ENCODE results near the gene ADPRHL1.

Gene ADPRHL1

GRCh38 chr13:113425941-113426590 is 27.2 kb downstream of the ADPRHL1 start:
- ChIA-PET POLR2A (ENCODE audit: low non-redundant PET) (no interaction called here), CTCF (no interaction called here)
- TF ChIP-seq, protein P1, sequence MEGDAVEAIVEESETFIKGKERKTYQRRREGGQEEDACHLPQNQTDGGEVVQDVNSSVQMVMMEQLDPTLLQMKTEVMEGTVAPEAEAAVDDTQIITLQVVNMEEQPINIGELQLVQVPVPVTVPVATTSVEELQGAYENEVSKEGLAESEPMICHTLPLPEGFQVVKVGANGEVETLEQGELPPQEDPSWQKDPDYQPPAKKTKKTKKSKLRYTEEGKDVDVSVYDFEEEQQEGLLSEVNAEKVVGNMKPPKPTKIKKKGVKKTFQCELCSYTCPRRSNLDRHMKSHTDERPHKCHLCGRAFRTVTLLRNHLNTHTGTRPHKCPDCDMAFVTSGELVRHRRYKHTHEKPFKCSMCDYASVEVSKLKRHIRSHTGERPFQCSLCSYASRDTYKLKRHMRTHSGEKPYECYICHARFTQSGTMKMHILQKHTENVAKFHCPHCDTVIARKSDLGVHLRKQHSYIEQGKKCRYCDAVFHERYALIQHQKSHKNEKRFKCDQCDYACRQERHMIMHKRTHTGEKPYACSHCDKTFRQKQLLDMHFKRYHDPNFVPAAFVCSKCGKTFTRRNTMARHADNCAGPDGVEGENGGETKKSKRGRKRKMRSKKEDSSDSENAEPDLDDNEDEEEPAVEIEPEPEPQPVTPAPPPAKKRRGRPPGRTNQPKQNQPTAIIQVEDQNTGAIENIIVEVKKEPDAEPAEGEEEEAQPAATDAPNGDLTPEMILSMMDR (conservative IDR thresholded peaks at IDR 0.05; ENCODE audit: low read depth), result no peak
- no peak for DNase-seq (ENCODE audit: low spot score)
- no peak overlapping the region for H3K27ac ChIP-seq

- ChIA-PET POLR2A (ENCODE audit: low non-redundant PET) (no interaction called here), CTCF (no interaction called here)
- TF ChIP-seq, protein P1 (conservative IDR thresholded peaks at IDR 0.05; ENCODE audit: low read depth), result no peak
- H3K27ac ChIP-seq, result no peak overlapping the region
- DNase-seq (ENCODE audit: low spot score), result no peak
These were observed 29.6 kb downstream of the ADPRHL1 start for GRCh38 chr13:113423520-113424163.

GRCh38 chr13:113422807-113423519 is 30.3 kb downstream of the ADPRHL1 start:
- ChIA-PET CTCF (no interaction called here), POLR2A (ENCODE audit: low non-redundant PET) (no interaction called here)
- no peak for DNase-seq (ENCODE audit: low spot score)
- TF ChIP-seq, protein P1 (conservative IDR thresholded peaks at IDR 0.05; ENCODE audit: low read depth), result no peak
- no peak overlapping the region for H3K27ac ChIP-seq

- no peak overlapping the region for H3K27ac ChIP-seq
- ChIA-PET POLR2A (ENCODE audit: low non-redundant PET) (no interaction called here), CTCF (no interaction called here)
- TF ChIP-seq, protein P1 (conservative IDR thresholded peaks at IDR 0.05; ENCODE audit: low read depth), result no peak
- DNase-seq (ENCODE audit: low spot score), result no peak
These were observed 31.5 kb downstream of the ADPRHL1 start for GRCh38 chr13:113421673-113422270.

DNA sequence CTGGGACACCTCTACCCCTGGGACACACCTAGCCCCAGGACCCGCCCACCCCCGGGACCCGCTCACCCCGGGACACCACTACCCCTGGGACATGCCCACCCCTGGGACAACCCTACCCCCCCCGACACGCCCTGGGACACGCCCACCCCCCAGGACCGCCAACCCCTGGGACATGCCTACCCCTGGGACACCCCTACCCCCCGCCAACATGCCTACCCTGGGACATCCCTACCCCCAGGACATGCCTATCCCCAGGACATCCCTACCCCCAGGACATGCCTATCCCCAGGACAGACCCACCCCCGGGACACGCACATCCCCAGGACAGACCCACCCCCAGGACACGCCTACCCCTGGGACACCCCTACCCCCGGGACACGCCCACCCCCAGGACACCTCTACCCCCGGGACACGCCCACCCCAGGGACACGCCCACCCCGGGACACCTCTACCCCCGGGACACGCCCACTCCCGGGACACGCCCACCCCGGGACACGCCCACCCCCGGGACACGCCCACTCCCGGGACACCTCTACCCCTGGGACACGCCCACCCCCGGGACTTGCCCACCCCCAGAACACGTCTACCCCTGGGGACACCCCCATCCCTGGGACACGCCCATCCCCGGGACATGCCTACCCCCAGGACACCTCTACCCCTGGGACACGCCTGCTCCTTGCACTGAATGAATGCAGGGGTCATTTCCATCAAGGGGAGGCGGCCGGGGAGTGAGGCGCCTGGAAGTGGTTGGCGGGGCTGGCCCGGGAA is 32.3 kb downstream of the ADPRHL1 start:
- ChIA-PET POLR2A (ENCODE audit: low non-redundant PET) (no interaction called here), CTCF (no interaction called here)
- H3K27ac ChIP-seq, result no peak overlapping the region
- TF ChIP-seq, protein P1 (conservative IDR thresholded peaks at IDR 0.05; ENCODE audit: low read depth), result no peak
- peak; percentile 26 for DNase-seq (ENCODE audit: low spot score)

DNA sequence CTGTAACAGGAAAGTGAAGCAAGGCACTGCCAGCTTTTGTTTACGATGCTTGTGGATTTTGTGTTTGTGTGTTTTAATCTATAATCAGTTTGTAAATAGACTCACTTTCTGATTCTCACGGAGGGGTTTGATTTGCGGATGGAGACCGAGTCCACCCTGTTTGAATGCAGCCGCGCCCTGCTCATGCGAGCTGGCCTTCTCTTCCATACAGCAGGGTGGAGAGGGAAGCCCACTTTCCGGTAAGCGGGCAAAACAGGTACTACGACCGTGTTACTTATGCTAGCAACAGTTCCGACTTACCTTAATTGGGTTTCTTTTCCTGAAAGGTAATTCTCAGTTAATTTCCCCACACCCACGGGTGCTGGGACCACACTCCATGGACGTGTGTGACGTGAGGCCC is 33.1 kb downstream of the ADPRHL1 start:
- POLR2A ChIA-PET (ENCODE audit: low non-redundant PET), result no interaction called here
- CTCF ChIA-PET, result no interaction called here
- TF ChIP-seq, protein P1 (conservative IDR thresholded peaks at IDR 0.05; ENCODE audit: low read depth), result no peak
- no peak for DNase-seq (ENCODE audit: low spot score)
- H3K27ac ChIP-seq, result no peak overlapping the region

Data from RWPE1 (cell line).